ENCODE results near the gene SSBP2.

DNA sequence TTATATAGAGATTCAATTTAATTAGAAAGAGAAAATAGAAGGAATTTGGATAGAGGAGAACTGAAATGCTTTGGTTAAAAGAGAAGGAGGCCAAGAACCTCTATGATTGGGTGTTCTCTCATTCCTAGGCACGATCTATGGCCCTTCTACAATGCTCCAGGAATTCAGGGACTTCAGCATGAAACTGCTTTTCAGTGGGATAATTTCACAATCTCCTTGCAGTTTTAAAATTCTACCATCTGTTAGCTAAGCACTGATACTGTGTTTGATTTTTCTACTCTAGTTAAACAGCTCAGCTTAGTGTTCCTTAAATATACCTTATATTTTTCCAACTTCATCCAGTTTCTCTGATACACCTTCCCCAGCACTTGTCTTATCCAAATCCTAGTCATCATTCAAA, 141.9 kb downstream of the SSBP2 start:
- TF ChIP-seq, protein P1, sequence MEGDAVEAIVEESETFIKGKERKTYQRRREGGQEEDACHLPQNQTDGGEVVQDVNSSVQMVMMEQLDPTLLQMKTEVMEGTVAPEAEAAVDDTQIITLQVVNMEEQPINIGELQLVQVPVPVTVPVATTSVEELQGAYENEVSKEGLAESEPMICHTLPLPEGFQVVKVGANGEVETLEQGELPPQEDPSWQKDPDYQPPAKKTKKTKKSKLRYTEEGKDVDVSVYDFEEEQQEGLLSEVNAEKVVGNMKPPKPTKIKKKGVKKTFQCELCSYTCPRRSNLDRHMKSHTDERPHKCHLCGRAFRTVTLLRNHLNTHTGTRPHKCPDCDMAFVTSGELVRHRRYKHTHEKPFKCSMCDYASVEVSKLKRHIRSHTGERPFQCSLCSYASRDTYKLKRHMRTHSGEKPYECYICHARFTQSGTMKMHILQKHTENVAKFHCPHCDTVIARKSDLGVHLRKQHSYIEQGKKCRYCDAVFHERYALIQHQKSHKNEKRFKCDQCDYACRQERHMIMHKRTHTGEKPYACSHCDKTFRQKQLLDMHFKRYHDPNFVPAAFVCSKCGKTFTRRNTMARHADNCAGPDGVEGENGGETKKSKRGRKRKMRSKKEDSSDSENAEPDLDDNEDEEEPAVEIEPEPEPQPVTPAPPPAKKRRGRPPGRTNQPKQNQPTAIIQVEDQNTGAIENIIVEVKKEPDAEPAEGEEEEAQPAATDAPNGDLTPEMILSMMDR (IDR thresholded peaks at IDR 0.05), result no peak
- TF ChIP-seq POLR2A (IDR thresholded peaks at IDR 0.05), result no peak
